HEK293 (cell line): ENCODE data around the gene PRCD.
A peak's percentile ranks its signal among the peaks of the same experiment; 100 is the strongest.

Experiments used
- CTCF ChIA-PET: fragments of 350-600 bp; formaldehyde crosslinking; extraction: SDS; loops from one replicate; lab custom pipeline; 2021; ENCODE audit warnings: antibody characterized with exemption; lab: Yijun Ruan, JAX
- POLR2A ChIA-PET: fragments of 300-600 bp; formaldehyde crosslinking; extraction: SDS; loops from one replicate; lab custom pipeline; 2020; ENCODE audit warnings: antibody characterized with exemption, inconsistent platforms; lab: Yijun Ruan, JAX
- H3K27ac ChIP-seq: fragments of 200-500 bp; sonication (Bioruptor generic); 2 replicates; pipeline ENCODE4 v1.5.1; 2014; ENCODE audit warnings: low read depth, low read length, control low read depth, inconsistent platforms; ENCODE audit errors: extremely low read depth
- H3K36me3 ChIP-seq, 2 experiments: fragments of 200-500 bp in 1 of 2; sonication (Bioruptor generic) in 1 of 2; 1 replicate in 1 of 2; 2 replicates in 1 of 2; pipeline ENCODE4 v1.5.1; 2014 to 2017; ENCODE audit warnings: inconsistent platforms in 2 of 2, low read length in 2 of 2; ENCODE audit not compliant: control insufficient read depth in 2 of 2, insufficient read depth in 1 of 2
- H3K4me1 ChIP-seq: fragments of 200-500 bp; sonication (Bioruptor generic); 2 replicates; pipeline ENCODE4 v1.5.1; 2014; ENCODE audit warnings: mild to moderate bottlenecking, low read length, inconsistent platforms; ENCODE audit not compliant: control insufficient read depth, insufficient read depth
- H3K4me3 ChIP-seq: 2 replicates; pipeline ENCODE4 v1.5.1; 2011; ENCODE audit warnings: low read depth, mild to moderate bottlenecking, control low read depth, low read length, moderate library complexity
- H3K9me3 ChIP-seq: fragments of 200-500 bp; sonication (Bioruptor generic); 2 replicates; pipeline ENCODE4 v1.5.1; 2014; ENCODE audit warnings: low read depth, low read length, inconsistent platforms; ENCODE audit not compliant: control insufficient read depth, insufficient read depth
- BCL11B ChIP-seq: fragments of 450-650 bp; formaldehyde crosslinking; IDR thresholded peaks from 2 replicates; pipeline ENCODE4 v1.5.1; 2016; ENCODE audit warnings: low read depth, missing biosample characterization, missing genetic modification characterization
- EGR2 ChIP-seq: fragments of 450-650 bp; formaldehyde crosslinking; IDR thresholded peaks from 2 replicates; pipeline ENCODE4 v1.5.1; 2016; ENCODE audit warnings: low read depth, missing biosample characterization, missing genetic modification characterization
- GLI2 ChIP-seq: fragments of 450-650 bp; formaldehyde crosslinking; IDR thresholded peaks from 2 replicates; pipeline ENCODE4; 2017; ENCODE audit warnings: missing biosample characterization, missing genetic modification characterization, low read depth, borderline replicate concordance
- GLIS2 ChIP-seq: fragments of 450-650 bp; formaldehyde crosslinking; IDR thresholded peaks from 2 replicates; pipeline ENCODE4 v1.5.1; 2016; ENCODE audit warnings: missing biosample characterization, missing genetic modification characterization
- KLF16 ChIP-seq: fragments of 450-650 bp; formaldehyde crosslinking; IDR thresholded peaks from 2 replicates; pipeline ENCODE4 v1.5.1; 2017; ENCODE audit warnings: missing biosample characterization, missing genetic modification characterization
- KLF9 ChIP-seq: fragments of 450-650 bp; formaldehyde crosslinking; IDR thresholded peaks from 2 replicates; pipeline ENCODE4 v1.5.1; 2016; ENCODE audit warnings: missing biosample characterization, missing genetic modification characterization, low read depth
- MEIS1 ChIP-seq: sonication (generic); formaldehyde crosslinking; IDR thresholded peaks from 2 replicates; pipeline ENCODE4 v1.8.1; 2022; ENCODE audit warnings: missing genetic modification reagents, mild to moderate bottlenecking, borderline replicate concordance
- ZBTB17 ChIP-seq: fragments of 450-650 bp; formaldehyde crosslinking; IDR thresholded peaks from 2 replicates; pipeline ENCODE4 v1.5.1; 2016; ENCODE audit warnings: missing biosample characterization, missing genetic modification characterization
- ZFP69B ChIP-seq: fragments of 450-650 bp; formaldehyde crosslinking; IDR thresholded peaks from 2 replicates; pipeline ENCODE4 v1.5.1; 2016; ENCODE audit warnings: missing biosample characterization, missing genetic modification characterization
- ZIC2 ChIP-seq: fragments of 450-650 bp; formaldehyde crosslinking; IDR thresholded peaks from 2 replicates; pipeline ENCODE4 v1.5.1; 2016; ENCODE audit warnings: missing biosample characterization, missing genetic modification characterization
- ZNF239 ChIP-seq: fragments of 450-650 bp; formaldehyde crosslinking; IDR thresholded peaks from 2 replicates; pipeline ENCODE4 v1.5.1; 2016; ENCODE audit warnings: missing biosample characterization, missing genetic modification characterization
- ZNF501 ChIP-seq: fragments of 450-650 bp; formaldehyde crosslinking; IDR thresholded peaks from 2 replicates; pipeline ENCODE4 v1.5.1; 2016; ENCODE audit warnings: missing biosample characterization, missing genetic modification characterization
- ZNF560 ChIP-seq: fragments of 450-650 bp; formaldehyde crosslinking; IDR thresholded peaks from 2 replicates; pipeline ENCODE4 v1.5.1; 2017; ENCODE audit warnings: missing biosample characterization, missing genetic modification characterization, borderline replicate concordance
- ZNF626 ChIP-seq: fragments of 450-650 bp; sonication (Bioruptor Pico); formaldehyde crosslinking; IDR thresholded peaks from 2 replicates; pipeline ENCODE4 v1.5.1; 2018; ENCODE audit warnings: missing biosample characterization, missing genetic modification characterization, inconsistent platforms
- ZNF843 ChIP-seq: fragments of 450-650 bp; formaldehyde crosslinking; IDR thresholded peaks from 2 replicates; pipeline ENCODE4 v1.5.1; 2016; ENCODE audit warnings: missing biosample characterization, missing genetic modification characterization
- TF ChIP-seq, protein P1 (sequence below): fragments of 450-650 bp; formaldehyde crosslinking; optimal IDR thresholded peaks from 2 replicates; pipeline ENCODE3; 2016; ENCODE audit warnings: missing biosample characterization, mild to moderate bottlenecking, missing genetic modification characterization
- TF ChIP-seq, protein P2 (sequence below): fragments of 450-650 bp; formaldehyde crosslinking; IDR thresholded peaks from 2 replicates; pipeline ENCODE4 v1.5.1; 2016; ENCODE audit warnings: missing biosample characterization, missing genetic modification characterization
- TF ChIP-seq, protein P3 (sequence below): fragments of 450-650 bp; formaldehyde crosslinking; IDR thresholded peaks from 2 replicates; pipeline ENCODE4 v1.5.1; 2016; ENCODE audit warnings: missing biosample characterization, missing genetic modification characterization
- TF ChIP-seq, protein P4 (sequence below): fragments of 450-650 bp; formaldehyde crosslinking; IDR thresholded peaks from 2 replicates; pipeline ENCODE4 v1.5.1; 2017; ENCODE audit warnings: missing biosample characterization, missing genetic modification characterization
- TF ChIP-seq, protein P5 (sequence below): fragments of 450-650 bp; formaldehyde crosslinking; IDR thresholded peaks from 2 replicates; pipeline ENCODE4 v1.5.1; 2017; ENCODE audit warnings: missing biosample characterization, missing genetic modification characterization
- TF ChIP-seq, protein P6 (sequence below): fragments of 450-650 bp; formaldehyde crosslinking; IDR thresholded peaks from 2 replicates; pipeline ENCODE4 v1.5.1; 2016; ENCODE audit warnings: missing biosample characterization, missing genetic modification characterization

PRCD gene

DNA sequence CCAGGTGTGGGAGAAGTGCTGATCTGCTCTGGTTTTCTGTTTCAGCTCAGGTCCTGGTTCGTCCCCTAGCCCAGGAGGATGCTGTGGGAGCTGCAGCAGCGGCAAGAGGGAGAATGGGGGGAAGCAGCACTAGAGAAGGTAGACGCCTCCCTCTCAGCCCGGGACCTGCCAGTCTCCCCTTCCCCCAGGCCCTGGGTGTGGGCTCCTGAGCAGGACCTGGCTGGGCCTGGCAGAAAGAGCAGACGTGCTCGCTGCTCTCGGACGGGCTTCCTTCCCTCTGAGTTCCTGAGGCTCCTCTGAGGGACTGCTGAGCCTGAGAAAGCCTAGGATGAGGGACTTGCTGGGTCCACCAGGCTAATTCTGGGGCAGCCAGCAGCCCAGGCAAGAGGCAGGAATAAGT is 3.1 kb downstream of the PRCD start (continued):
- TF ChIP-seq, protein P1, sequence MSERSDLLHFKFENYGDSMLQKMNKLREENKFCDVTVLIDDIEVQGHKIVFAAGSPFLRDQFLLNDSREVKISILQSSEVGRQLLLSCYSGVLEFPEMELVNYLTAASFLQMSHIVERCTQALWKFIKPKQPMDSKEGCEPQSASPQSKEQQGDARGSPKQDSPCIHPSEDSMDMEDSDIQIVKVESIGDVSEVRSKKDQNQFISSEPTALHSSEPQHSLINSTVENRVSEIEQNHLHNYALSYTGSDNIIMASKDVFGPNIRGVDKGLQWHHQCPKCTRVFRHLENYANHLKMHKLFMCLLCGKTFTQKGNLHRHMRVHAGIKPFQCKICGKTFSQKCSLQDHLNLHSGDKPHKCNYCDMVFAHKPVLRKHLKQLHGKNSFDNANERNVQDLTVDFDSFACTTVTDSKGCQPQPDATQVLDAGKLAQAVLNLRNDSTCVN (tag by site-specific recombination), result no peak
- TF ChIP-seq KLF16 (tag by site-specific recombination) (no peak), BCL11B (tag by site-specific recombination) (no peak)
- TF ChIP-seq, protein P2, sequence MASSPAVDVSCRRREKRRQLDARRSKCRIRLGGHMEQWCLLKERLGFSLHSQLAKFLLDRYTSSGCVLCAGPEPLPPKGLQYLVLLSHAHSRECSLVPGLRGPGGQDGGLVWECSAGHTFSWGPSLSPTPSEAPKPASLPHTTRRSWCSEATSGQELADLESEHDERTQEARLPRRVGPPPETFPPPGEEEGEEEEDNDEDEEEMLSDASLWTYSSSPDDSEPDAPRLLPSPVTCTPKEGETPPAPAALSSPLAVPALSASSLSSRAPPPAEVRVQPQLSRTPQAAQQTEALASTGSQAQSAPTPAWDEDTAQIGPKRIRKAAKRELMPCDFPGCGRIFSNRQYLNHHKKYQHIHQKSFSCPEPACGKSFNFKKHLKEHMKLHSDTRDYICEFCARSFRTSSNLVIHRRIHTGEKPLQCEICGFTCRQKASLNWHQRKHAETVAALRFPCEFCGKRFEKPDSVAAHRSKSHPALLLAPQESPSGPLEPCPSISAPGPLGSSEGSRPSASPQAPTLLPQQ (tag by site-specific recombination), result no peak

DNA sequence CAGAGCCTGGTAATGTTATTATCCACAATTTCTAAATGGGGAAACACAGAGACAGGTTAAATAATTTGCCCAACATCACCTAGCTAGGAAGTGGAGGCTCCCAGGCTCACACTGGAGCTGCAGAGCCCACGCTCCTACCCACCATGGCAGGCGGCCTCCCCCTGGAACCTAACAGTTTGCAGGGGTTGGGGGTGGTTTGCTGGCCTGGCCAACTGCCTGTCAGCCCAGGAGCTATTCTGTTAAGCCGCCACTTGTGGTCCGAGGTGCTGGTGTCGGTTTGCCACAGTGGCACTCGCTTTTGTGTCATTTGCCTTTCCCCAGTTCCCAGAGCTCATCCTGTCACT is 3.6 kb downstream of the PRCD start:
- Histone ChIP-seq H3K4me3 (no peak overlapping the region), H3K4me1 (peaks cover 18% of the 10 kb centered on the region), H3K9me3 (no peaks in the 10 kb centered on the region), H3K27ac (no peak overlapping the region), H3K36me3 (peaks cover 0 to 9% of the 10 kb centered on the region in 2 experiments; a peak in 2 of 3 replicates)
- CTCF ChIA-PET, result interaction anchor here (0.5 to 4.5 kb wide), 6 partner anchors 13 to 123 kb away, joined by 3 to 17 read pairs (median 6); no protein-coding TSS in a partner anchor
- TF ChIP-seq, protein P3, sequence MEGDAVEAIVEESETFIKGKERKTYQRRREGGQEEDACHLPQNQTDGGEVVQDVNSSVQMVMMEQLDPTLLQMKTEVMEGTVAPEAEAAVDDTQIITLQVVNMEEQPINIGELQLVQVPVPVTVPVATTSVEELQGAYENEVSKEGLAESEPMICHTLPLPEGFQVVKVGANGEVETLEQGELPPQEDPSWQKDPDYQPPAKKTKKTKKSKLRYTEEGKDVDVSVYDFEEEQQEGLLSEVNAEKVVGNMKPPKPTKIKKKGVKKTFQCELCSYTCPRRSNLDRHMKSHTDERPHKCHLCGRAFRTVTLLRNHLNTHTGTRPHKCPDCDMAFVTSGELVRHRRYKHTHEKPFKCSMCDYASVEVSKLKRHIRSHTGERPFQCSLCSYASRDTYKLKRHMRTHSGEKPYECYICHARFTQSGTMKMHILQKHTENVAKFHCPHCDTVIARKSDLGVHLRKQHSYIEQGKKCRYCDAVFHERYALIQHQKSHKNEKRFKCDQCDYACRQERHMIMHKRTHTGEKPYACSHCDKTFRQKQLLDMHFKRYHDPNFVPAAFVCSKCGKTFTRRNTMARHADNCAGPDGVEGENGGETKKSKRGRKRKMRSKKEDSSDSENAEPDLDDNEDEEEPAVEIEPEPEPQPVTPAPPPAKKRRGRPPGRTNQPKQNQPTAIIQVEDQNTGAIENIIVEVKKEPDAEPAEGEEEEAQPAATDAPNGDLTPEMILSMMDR (tag by site-specific recombination), result no peak
- TF ChIP-seq EGR2 (tag by site-specific recombination), result 0 out of 2 replicates have a peak, but pooled peaks have one; percentile 15
- no peak for TF ChIP-seq ZIC2 (tag by site-specific recombination)
- no peak for TF ChIP-seq ZNF626
- POLR2A ChIA-PET, result interaction anchor here (0.8 to 1.3 kb wide), 2 partner anchors 14 to 81 kb away, joined by 3 to 8 read pairs; no protein-coding TSS in a partner anchor

DNA sequence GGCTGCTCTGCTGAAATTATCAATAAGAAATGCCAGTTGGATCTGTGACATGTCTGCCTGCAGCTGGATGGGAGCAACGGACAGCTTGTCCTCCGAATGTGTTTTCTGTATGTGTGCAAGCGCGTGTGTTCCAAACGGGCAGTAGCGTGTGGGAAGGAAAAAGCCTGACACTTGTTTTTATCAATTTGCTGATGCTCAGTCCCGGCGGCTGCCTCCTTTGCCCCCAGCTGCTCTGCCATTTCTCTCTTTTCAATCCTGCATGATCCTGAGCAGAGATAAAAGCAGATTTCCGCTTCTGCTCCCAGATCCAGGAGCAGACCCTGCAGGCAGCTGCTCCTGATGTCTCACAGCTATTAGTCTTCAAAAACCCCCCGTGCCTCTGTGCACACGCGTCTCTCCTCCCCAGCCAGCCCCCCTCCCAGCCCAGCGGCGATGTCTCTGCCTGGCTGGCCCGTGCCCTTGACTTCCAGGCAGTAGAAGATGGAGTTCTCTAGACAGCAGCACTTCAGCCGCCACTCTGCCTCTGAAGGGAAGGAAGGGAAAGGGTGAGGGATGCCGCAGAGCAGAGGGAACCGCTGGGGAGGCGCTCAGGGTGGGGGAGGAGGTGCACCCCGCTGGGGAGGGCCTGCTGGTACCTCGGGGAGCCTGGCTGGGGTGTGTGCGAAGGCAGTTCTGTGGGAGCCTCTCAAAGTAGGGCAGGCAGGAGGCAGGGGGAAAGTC is 4.1 kb downstream of the PRCD start:
- CTCF ChIA-PET, result interaction anchor here (0.5 to 4.5 kb wide), 8 partner anchors 12 to 170 kb away, joined by 3 to 87 read pairs (median 6); no protein-coding TSS in a partner anchor
- H3K4me1 ChIP-seq, result peaks cover 18% of the 10 kb centered on the region
- no peaks in the 10 kb centered on the region for H3K9me3 ChIP-seq
- no peak overlapping the region for H3K4me3 ChIP-seq
- POLR2A ChIA-PET, result interaction anchor here (0.6 to 1.3 kb wide), 3 partner anchors 14 to 1393 kb away, joined by 3 to 8 read pairs (median 5); no protein-coding TSS in a partner anchor
- H3K36me3 ChIP-seq, result peaks cover 0 to 9% of the 10 kb centered on the region in 2 experiments; a peak in 2 of 3 replicates
- no peak overlapping the region for H3K27ac ChIP-seq
- TF ChIP-seq ZBTB17 (tag by site-specific recombination) (peak; percentile 36; the same call in 1 of the 2 replicates), ZNF626 (no peak), ZNF501 (no peak), GLIS2 (peak; percentile 63), ZFP69B (no peak), KLF9 (tag by site-specific recombination) (no peak), GLI2 (tag by site-specific recombination) (no peak), ZNF239 (tag by site-specific recombination) (no peak), ZNF560 (tag by site-specific recombination) (no peak), MEIS1 (CRISPR knock-in tag) (no peak), ZNF843 (tag by site-specific recombination) (no peak)
- TF ChIP-seq, protein P4, sequence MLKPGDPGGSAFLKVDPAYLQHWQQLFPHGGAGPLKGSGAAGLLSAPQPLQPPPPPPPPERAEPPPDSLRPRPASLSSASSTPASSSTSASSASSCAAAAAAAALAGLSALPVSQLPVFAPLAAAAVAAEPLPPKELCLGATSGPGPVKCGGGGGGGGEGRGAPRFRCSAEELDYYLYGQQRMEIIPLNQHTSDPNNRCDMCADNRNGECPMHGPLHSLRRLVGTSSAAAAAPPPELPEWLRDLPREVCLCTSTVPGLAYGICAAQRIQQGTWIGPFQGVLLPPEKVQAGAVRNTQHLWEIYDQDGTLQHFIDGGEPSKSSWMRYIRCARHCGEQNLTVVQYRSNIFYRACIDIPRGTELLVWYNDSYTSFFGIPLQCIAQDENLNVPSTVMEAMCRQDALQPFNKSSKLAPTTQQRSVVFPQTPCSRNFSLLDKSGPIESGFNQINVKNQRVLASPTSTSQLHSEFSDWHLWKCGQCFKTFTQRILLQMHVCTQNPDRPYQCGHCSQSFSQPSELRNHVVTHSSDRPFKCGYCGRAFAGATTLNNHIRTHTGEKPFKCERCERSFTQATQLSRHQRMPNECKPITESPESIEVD, result no peak
- TF ChIP-seq, protein P5, sequence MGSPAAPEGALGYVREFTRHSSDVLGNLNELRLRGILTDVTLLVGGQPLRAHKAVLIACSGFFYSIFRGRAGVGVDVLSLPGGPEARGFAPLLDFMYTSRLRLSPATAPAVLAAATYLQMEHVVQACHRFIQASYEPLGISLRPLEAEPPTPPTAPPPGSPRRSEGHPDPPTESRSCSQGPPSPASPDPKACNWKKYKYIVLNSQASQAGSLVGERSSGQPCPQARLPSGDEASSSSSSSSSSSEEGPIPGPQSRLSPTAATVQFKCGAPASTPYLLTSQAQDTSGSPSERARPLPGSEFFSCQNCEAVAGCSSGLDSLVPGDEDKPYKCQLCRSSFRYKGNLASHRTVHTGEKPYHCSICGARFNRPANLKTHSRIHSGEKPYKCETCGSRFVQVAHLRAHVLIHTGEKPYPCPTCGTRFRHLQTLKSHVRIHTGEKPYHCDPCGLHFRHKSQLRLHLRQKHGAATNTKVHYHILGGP (tag by site-specific recombination), result no peak
- TF ChIP-seq, protein P6, sequence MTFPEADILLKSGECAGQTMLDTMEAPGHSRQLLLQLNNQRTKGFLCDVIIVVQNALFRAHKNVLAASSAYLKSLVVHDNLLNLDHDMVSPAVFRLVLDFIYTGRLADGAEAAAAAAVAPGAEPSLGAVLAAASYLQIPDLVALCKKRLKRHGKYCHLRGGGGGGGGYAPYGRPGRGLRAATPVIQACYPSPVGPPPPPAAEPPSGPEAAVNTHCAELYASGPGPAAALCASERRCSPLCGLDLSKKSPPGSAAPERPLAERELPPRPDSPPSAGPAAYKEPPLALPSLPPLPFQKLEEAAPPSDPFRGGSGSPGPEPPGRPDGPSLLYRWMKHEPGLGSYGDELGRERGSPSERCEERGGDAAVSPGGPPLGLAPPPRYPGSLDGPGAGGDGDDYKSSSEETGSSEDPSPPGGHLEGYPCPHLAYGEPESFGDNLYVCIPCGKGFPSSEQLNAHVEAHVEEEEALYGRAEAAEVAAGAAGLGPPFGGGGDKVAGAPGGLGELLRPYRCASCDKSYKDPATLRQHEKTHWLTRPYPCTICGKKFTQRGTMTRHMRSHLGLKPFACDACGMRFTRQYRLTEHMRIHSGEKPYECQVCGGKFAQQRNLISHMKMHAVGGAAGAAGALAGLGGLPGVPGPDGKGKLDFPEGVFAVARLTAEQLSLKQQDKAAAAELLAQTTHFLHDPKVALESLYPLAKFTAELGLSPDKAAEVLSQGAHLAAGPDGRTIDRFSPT (tag by site-specific recombination), result no peak
